Activated B cell treated with CpG ODN at 0.5 μM for 24 hours (primary cell): Measurements from ENCODE around the gene INPP4B. TPM values are rescaled to one million over a fixed set of nuclear protein-coding genes. Genes with fewer than 3 reads are reported as not detected.

ENCODE experiments used
- ATAC-seq: fragments of 200-7000 bp; cut with Tn5 transposase; one replicate; pipeline ENCODE4 v1.10.0; 2021; ENCODE audit warnings: low read depth, mild to moderate bottlenecking, moderate library complexity
- CTCF ChIA-PET: fragments of 350-600 bp; sonication (Branson Sonifier 250); formaldehyde crosslinking; loops from one replicate; lab custom pipeline; 2021; ENCODE audit warnings: antibody characterized with exemption; lab: Charles Lee
- POLR2A ChIA-PET: fragments of 350-600 bp; sonication (Branson Sonifier 250); formaldehyde crosslinking; loops from one replicate; lab custom pipeline; 2021; ENCODE audit warnings: antibody characterized with exemption; lab: Charles Lee
- DNase-seq: peaks from one replicate; pipeline ENCODE4 v3.0.0; 2022
- H3K27ac Mint-ChIP-seq: one replicate; pipeline ENCODE4 v1.8.0; 2020; ENCODE audit warnings: mixed read lengths
- H3K27me3 Mint-ChIP-seq: one replicate; pipeline ENCODE4 v1.8.0; 2021; ENCODE audit warnings: mixed read lengths
- H3K36me3 Mint-ChIP-seq: one replicate; pipeline ENCODE4 v1.8.0; 2021; ENCODE audit warnings: low read depth, mixed read lengths
- H3K4me1 Mint-ChIP-seq: one replicate; pipeline ENCODE4 v1.8.0; 2021; ENCODE audit warnings: mixed read lengths
- H3K4me3 Mint-ChIP-seq: one replicate; pipeline ENCODE4 v1.8.0; 2020; ENCODE audit warnings: mild to moderate bottlenecking, mixed read lengths
- H3K9me3 Mint-ChIP-seq: one replicate; pipeline ENCODE4 v1.8.0; 2020; ENCODE audit warnings: mixed read lengths
- intact Hi-C: fragments of 100-400 bp; cut with micrococcal nuclease; formaldehyde crosslinking; loops from one replicate; pipeline ENCODE4 v1.15.1; 2024
- total RNA-seq: library from RNA; stranded (reverse); gene quantifications from 2 replicates; pipeline ENCODE4 v1.2.3, GENCODE V29; 2022
- TF ChIP-seq, protein P1 (sequence below): fragments of 200-600 bp; IDR thresholded peaks from one replicate; pipeline ENCODE4 v1.8.0; 2022; ENCODE audit warnings: antibody characterized with exemption, mild to moderate bottlenecking

INPP4B gene
- total RNA-seq, 1 donor from 2014 or later, result 0.11 TPM

GRCh38 chr4:142465526-142465925, 380.6 kb downstream of the INPP4B start:
- ATAC-seq, result no peak
- no peak overlapping the region for H3K27ac Mint-ChIP-seq
- ChIA-PET POLR2A (no interaction called here), CTCF (no interaction called here)
- TF ChIP-seq, protein P1, sequence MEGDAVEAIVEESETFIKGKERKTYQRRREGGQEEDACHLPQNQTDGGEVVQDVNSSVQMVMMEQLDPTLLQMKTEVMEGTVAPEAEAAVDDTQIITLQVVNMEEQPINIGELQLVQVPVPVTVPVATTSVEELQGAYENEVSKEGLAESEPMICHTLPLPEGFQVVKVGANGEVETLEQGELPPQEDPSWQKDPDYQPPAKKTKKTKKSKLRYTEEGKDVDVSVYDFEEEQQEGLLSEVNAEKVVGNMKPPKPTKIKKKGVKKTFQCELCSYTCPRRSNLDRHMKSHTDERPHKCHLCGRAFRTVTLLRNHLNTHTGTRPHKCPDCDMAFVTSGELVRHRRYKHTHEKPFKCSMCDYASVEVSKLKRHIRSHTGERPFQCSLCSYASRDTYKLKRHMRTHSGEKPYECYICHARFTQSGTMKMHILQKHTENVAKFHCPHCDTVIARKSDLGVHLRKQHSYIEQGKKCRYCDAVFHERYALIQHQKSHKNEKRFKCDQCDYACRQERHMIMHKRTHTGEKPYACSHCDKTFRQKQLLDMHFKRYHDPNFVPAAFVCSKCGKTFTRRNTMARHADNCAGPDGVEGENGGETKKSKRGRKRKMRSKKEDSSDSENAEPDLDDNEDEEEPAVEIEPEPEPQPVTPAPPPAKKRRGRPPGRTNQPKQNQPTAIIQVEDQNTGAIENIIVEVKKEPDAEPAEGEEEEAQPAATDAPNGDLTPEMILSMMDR, result no peak
- H3K4me3 Mint-ChIP-seq, result no peak overlapping the region
- H3K4me1 Mint-ChIP-seq, result no peaks in the 10 kb centered on the region
- H3K27me3 Mint-ChIP-seq, result no peaks in the 10 kb centered on the region
- intact Hi-C loops, result no loop called here
- no peak for DNase-seq
- no peaks in the 10 kb centered on the region for H3K36me3 Mint-ChIP-seq
- H3K9me3 Mint-ChIP-seq, result no peaks in the 10 kb centered on the region

DNA sequence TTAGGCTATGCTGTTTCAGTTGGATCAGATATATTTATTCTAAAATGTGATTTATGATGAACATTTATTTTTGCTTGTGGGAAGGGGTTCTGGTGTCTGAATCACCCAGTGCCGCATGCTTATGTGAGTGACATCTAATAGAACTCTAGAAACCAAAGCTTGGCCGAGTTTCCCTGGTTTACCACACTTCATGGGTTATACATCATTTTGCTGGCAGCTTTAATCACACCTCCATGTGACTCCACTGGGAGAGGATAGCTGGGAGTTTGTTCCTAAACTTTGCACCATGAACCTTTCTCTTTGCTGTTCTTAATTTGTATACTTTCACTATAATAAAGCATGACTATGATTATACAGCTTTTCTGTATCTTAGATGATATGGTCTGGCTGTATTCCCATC, 382.9 kb downstream of the INPP4B start:
- Mint-ChIP-seq H3K9me3 (no peaks in the 10 kb centered on the region), H3K4me1 (no peaks in the 10 kb centered on the region), H3K4me3 (no peak overlapping the region), H3K27me3 (no peaks in the 10 kb centered on the region), H3K27ac (no peak overlapping the region), H3K36me3 (no peaks in the 10 kb centered on the region)
- intact Hi-C loops, result no loop called here
- ChIA-PET CTCF (no interaction called here), POLR2A (no interaction called here)
- DNase-seq, result no peak
- TF ChIP-seq, protein P1, result no peak
- no peak for ATAC-seq

- ChIA-PET POLR2A (no interaction called here), CTCF (no interaction called here)
- ATAC-seq, result no peak
- Mint-ChIP-seq H3K36me3 (no peaks in the 10 kb centered on the region), H3K27ac (no peak overlapping the region), H3K9me3 (peaks cover 5% of the 10 kb centered on the region), H3K27me3 (no peaks in the 10 kb centered on the region), H3K4me1 (no peaks in the 10 kb centered on the region), H3K4me3 (no peak overlapping the region)
- intact Hi-C loops, result no loop called here
- no peak for DNase-seq
- TF ChIP-seq, protein P1, result no peak
Observed at GRCh38 chr4:142452161-142452855, 393.8 kb downstream of the INPP4B start.

DNA sequence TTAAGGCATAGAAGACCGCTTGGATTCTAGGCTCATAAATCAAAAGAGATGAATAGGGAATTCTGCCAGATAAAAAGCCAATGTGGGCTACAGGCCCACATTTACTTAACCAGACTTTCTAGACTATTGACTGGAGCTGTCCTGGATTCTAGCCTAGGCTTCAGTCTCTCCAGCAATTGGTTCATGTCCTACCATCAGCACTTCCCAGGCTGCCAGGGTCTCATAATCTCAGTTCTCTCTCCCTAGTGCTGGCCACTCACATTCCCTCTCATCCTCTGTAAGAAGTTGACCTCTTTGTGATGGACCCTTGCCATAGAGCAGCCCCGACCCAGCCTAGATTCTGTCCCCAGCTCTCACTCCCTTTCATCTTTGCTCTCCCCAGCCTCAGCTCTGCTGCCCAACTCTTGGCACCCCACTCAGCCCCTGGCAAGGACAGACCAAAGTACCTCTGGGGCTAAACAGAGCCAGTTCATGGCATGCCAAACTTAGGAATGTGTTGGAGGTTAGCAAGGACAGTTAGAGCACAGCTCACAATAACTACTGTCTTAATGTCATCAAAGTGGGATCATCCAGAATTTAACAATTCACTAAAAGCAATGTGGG, 396.2 kb downstream of the INPP4B start:
- TF ChIP-seq, protein P1, result no peak
- DNase-seq, result no peak
- Mint-ChIP-seq H3K4me3 (no peak overlapping the region), H3K9me3 (peaks cover 2% of the 10 kb centered on the region), H3K27me3 (no peaks in the 10 kb centered on the region), H3K4me1 (no peaks in the 10 kb centered on the region), H3K27ac (no peak overlapping the region), H3K36me3 (no peaks in the 10 kb centered on the region)
- intact Hi-C loops, result no loop called here
- CTCF ChIA-PET, result no interaction called here
- POLR2A ChIA-PET, result no interaction called here
- ATAC-seq, result no peak

DNA sequence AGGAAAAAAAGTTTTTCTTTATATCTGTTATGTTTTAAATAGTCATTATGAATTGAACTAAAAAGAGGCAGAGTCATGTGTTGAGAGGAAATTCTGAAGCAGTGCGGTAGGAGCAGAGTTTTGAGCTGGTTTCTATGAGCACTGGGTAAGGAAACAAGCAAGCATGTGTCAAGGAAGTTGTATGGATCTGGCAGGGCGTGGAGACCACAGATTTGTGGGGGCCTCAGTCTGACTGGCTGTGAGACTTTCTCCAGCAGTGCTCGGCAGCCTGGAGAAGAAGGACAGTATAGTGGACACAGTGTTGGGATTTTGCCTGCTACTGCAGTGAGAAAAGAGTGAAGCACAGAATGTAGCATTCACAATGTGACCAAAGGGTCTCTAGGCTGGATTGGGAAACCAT, 399.1 kb downstream of the INPP4B start:
- no peaks in the 10 kb centered on the region for H3K9me3 Mint-ChIP-seq
- no peak overlapping the region for H3K4me3 Mint-ChIP-seq
- no peak for ATAC-seq
- intact Hi-C loops, result no loop called here
- no peaks in the 10 kb centered on the region for H3K27me3 Mint-ChIP-seq
- no peak overlapping the region for H3K27ac Mint-ChIP-seq
- TF ChIP-seq, protein P1, result no peak
- no peak for DNase-seq
- no peaks in the 10 kb centered on the region for H3K4me1 Mint-ChIP-seq
- ChIA-PET CTCF (no interaction called here), POLR2A (no interaction called here)
- no peaks in the 10 kb centered on the region for H3K36me3 Mint-ChIP-seq
